K562 (cell line): Measurements from ENCODE around the gene GSX2. TPM values are rescaled to one million over a fixed set of nuclear protein-coding genes. Genes with fewer than 3 reads are reported as not detected.

Source experiments
- ASH1L ChIP-seq: fragments of 450-650 bp; IDR thresholded peaks from 2 replicates; pipeline ENCODE4 v1.6.1; 2018; ENCODE audit warnings: borderline replicate concordance, mild to moderate bottlenecking, low read depth; ENCODE audit not compliant: partially characterized antibody
- CHD2 ChIP-seq: IDR thresholded peaks from 2 replicates; pipeline ENCODE4 v1.6.1; 2011; ENCODE audit warnings: low read depth, low read length
- CTBP1 ChIP-seq: fragments of 450-650 bp; IDR thresholded peaks from 2 replicates; pipeline ENCODE4 v1.6.1; 2016; ENCODE audit warnings: borderline replicate concordance
- CTCF ChIP-seq, 3 experiments: IDR thresholded peaks in 2 of 3; conservative IDR thresholded peaks in 1 of 3; 2 replicates each; pipeline ENCODE4 v1.5.1; 2011 to 2012; ENCODE audit warnings: low read length in 3 of 3, mild to moderate bottlenecking in 3 of 3, control low read depth in 2 of 3, improper control_type of control experiment in 1 of 3, inconsistent platforms in 1 of 3, low read depth in 1 of 3, mixed read lengths in 1 of 3, moderate library complexity in 1 of 3; ENCODE audit not compliant: insufficient read depth in 2 of 3
- FIP1L1 ChIP-seq: fragments of 200-400 bp; formaldehyde crosslinking; IDR thresholded peaks from 2 replicates; pipeline ENCODE4 v1.6.1; 2018; ENCODE audit warnings: mild to moderate bottlenecking, low read depth, low read length; ENCODE audit not compliant: poor library complexity, severe bottlenecking
- GTF2E2 ChIP-seq: fragments of 200-800 bp; sonication (Bioruptor generic); IDR thresholded peaks from 2 replicates; pipeline ENCODE4 v1.6.1; 2016; ENCODE audit warnings: missing genetic modification characterization, missing compliant biosample characterization
- JUND ChIP-seq, 2 experiments: IDR thresholded peaks; 2 replicates in 1 of 2; 3 replicates in 1 of 2; pipeline ENCODE4 v1.6.1; 2011; ENCODE audit warnings: borderline replicate concordance in 2 of 2, low read depth in 2 of 2, low read length in 2 of 2, improper control_type of control experiment in 1 of 2, missing biosample characterization in 1 of 2, missing genetic modification characterization in 1 of 2, missing genetic modification reagents in 1 of 2
- MAFG ChIP-seq: fragments of 450-650 bp; conservative IDR thresholded peaks from 2 replicates; pipeline ENCODE4 v1.6.1; 2016; ENCODE audit warnings: missing genetic modification characterization, missing compliant biosample characterization
- MBD2 ChIP-seq: sonication (generic); IDR thresholded peaks from 2 replicates; pipeline ENCODE4 v1.6.1; 2016; ENCODE audit warnings: low read depth, borderline replicate concordance
- PTBP1 ChIP-seq: fragments of 200-400 bp; formaldehyde crosslinking; IDR thresholded peaks from 2 replicates; pipeline ENCODE4 v1.6.1; 2017; ENCODE audit warnings: low read depth, low read length
- TAF9B ChIP-seq: fragments of 450-650 bp; IDR thresholded peaks from 2 replicates; pipeline ENCODE4 v1.6.1; 2018; ENCODE audit warnings: mild to moderate bottlenecking; ENCODE audit not compliant: partially characterized antibody
- TEAD4 ChIP-seq, 2 experiments: sonication (generic) in 1 of 2; formaldehyde crosslinking in 1 of 2; IDR thresholded peaks; 2 replicates each; pipeline versions ENCODE4 v1.6.1 to v1.8.0; 2012 to 2022; ENCODE audit warnings: borderline replicate concordance in 1 of 2, inconsistent platforms in 1 of 2, low read length in 1 of 2, mild to moderate bottlenecking in 1 of 2, missing genetic modification reagents in 1 of 2
- UBTF ChIP-seq, 2 experiments: IDR thresholded peaks; 2 replicates each; pipeline ENCODE4 v1.6.1; 2012; ENCODE audit warnings: improper control_type of control experiment in 2 of 2, low read depth in 2 of 2, low read length in 2 of 2, borderline replicate concordance in 1 of 2
- ZNF436 ChIP-seq: fragments of 250-450, 450-650 bp; sonication (Bioruptor Pico); formaldehyde crosslinking; IDR thresholded peaks from 2 replicates; pipeline ENCODE4 v1.7.0; 2020; ENCODE audit warnings: mild to moderate bottlenecking
- ZNF589 ChIP-seq: fragments of 200-800 bp; sonication (Bioruptor generic); IDR thresholded peaks from 2 replicates; pipeline ENCODE4 v1.6.1; 2016; ENCODE audit warnings: low read depth, missing genetic modification characterization, missing compliant biosample characterization
- polyA plus RNA-seq, 8 experiments: library from polyadenylated mRNA; depleted of rRNA in 4 of 8; stranded (reverse) in 5 of 8; unstranded in 3 of 8; fragments of >200 nt; fragmentation: Nextera tagmentation in 2 of 8; fragmentation: Illumina TruSeq in 1 of 8; extraction: Ambion mirVana in 2 of 8; extraction: Trizol in 1 of 8; gene quantifications; 2 replicates each; pipeline versions ENCODE4 v1.2.1 to v1.2.3, GENCODE V29; 2011 to 2014; ENCODE audit warnings: inconsistent platforms in 1 of 8, missing spikeins in 1 of 8
- total RNA-seq, 7 experiments: library from RNA; depleted of rRNA in 6 of 7; stranded (reverse); fragments of >200 nt in 6 of 7; fragmentation: Illumina TruSeq in 2 of 7; extraction: Trizol in 2 of 7; gene quantifications; 2 replicates each; pipeline versions ENCODE4 v1.2.1 to v1.2.3, GENCODE V29; 2011 to 2021; ENCODE audit warnings: low replicate concordance in 1 of 7
- TF ChIP-seq, protein P1 (sequence below): fragments of 450-650 bp; IDR thresholded peaks from 2 replicates; pipeline ENCODE4 v1.6.1; 2016
- TF ChIP-seq, protein P2 (sequence below): sonication (generic); formaldehyde crosslinking; IDR thresholded peaks from 2 replicates; pipeline ENCODE4 v1.8.1; 2023; ENCODE audit warnings: mild to moderate bottlenecking, missing genetic modification reagents

GSX2 gene
- total and polyA plus RNA-seq, 9 of the 15 experiments (the other 6 are each of a cell fraction or from before 2014, with no cell fraction given), result not detected

GRCh38 chr4:54064317-54065111, 35.4 kb upstream of the GSX2 start, which contains the start of gene CHIC2 (continued):
- no peak for TF ChIP-seq ASH1L
- TF ChIP-seq MBD2, result peak; percentile 49; the same call in 1 of the 2 replicates
- TF ChIP-seq ZNF589 (CRISPR knock-in tag), result peak; percentile 86
- no peak for TF ChIP-seq TAF9B
- peak; percentile 16; the same call in 1 of the 2 replicates for TF ChIP-seq JUND (IDR thresholded peaks at IDR 0.05; ENCODE audit: borderline replicate concordance, low read depth, low read length)
- TF ChIP-seq JUND (tag; IDR thresholded peaks at IDR 0.05; ENCODE audit: borderline replicate concordance, low read depth, low read length), result no peak
- TF ChIP-seq, protein P1, sequence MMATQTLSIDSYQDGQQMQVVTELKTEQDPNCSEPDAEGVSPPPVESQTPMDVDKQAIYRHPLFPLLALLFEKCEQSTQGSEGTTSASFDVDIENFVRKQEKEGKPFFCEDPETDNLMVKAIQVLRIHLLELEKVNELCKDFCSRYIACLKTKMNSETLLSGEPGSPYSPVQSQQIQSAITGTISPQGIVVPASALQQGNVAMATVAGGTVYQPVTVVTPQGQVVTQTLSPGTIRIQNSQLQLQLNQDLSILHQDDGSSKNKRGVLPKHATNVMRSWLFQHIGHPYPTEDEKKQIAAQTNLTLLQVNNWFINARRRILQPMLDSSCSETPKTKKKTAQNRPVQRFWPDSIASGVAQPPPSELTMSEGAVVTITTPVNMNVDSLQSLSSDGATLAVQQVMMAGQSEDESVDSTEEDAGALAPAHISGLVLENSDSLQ, result no peak
- peak; percentile 69; the same call in 1 of the 2 replicates for TF ChIP-seq CTBP1
- TF ChIP-seq PTBP1, result 0 out of 2 replicates have a peak, but pooled peaks have one; percentile 34
- no peak for TF ChIP-seq CTCF (IDR thresholded peaks at IDR 0.05 in 2 of 3, conservative IDR thresholded peaks at IDR 0.05 in 1 of 3; ENCODE audit: insufficient read depth in 2 of 3, low read depth in 1 of 3, low read length in 3 of 3)
- TF ChIP-seq TEAD4 (IDR thresholded peaks at IDR 0.05; ENCODE audit: low read length), result peak; percentile 24; the same call in 1 of the 2 replicates
- TF ChIP-seq TEAD4 (CRISPR knock-in tag; IDR thresholded peaks at IDR 0.05; ENCODE audit: borderline replicate concordance), result no peak
- TF ChIP-seq ZNF436 (CRISPR knock-in tag), result no peak
- TF ChIP-seq GTF2E2 (tag), result peak; percentile 57; the same call in 1 of the 2 replicates
- peak; percentile 95 for TF ChIP-seq CHD2
- TF ChIP-seq, protein P2, sequence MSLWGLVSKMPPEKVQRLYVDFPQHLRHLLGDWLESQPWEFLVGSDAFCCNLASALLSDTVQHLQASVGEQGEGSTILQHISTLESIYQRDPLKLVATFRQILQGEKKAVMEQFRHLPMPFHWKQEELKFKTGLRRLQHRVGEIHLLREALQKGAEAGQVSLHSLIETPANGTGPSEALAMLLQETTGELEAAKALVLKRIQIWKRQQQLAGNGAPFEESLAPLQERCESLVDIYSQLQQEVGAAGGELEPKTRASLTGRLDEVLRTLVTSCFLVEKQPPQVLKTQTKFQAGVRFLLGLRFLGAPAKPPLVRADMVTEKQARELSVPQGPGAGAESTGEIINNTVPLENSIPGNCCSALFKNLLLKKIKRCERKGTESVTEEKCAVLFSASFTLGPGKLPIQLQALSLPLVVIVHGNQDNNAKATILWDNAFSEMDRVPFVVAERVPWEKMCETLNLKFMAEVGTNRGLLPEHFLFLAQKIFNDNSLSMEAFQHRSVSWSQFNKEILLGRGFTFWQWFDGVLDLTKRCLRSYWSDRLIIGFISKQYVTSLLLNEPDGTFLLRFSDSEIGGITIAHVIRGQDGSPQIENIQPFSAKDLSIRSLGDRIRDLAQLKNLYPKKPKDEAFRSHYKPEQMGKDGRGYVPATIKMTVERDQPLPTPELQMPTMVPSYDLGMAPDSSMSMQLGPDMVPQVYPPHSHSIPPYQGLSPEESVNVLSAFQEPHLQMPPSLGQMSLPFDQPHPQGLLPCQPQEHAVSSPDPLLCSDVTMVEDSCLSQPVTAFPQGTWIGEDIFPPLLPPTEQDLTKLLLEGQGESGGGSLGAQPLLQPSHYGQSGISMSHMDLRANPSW, result no peak
- TF ChIP-seq UBTF (IDR thresholded peaks at IDR 0.05; ENCODE audit: borderline replicate concordance in 1 of 2, low read depth in 2 of 2, low read length in 2 of 2), result peak; percentile 20 to 40; a peak in 2 of 4 replicates
- peak; percentile 57 for TF ChIP-seq FIP1L1
- peak; percentile 40 for TF ChIP-seq MAFG (tag)
